ENCODE data around the gene SLC2A4. TPM values are rescaled to one million over a fixed set of nuclear protein-coding genes. Genes with fewer than 3 reads are reported as not detected.

SLC2A4 gene
- polyA plus RNA-seq, 1 donor, result 1.1 TPM

DNA sequence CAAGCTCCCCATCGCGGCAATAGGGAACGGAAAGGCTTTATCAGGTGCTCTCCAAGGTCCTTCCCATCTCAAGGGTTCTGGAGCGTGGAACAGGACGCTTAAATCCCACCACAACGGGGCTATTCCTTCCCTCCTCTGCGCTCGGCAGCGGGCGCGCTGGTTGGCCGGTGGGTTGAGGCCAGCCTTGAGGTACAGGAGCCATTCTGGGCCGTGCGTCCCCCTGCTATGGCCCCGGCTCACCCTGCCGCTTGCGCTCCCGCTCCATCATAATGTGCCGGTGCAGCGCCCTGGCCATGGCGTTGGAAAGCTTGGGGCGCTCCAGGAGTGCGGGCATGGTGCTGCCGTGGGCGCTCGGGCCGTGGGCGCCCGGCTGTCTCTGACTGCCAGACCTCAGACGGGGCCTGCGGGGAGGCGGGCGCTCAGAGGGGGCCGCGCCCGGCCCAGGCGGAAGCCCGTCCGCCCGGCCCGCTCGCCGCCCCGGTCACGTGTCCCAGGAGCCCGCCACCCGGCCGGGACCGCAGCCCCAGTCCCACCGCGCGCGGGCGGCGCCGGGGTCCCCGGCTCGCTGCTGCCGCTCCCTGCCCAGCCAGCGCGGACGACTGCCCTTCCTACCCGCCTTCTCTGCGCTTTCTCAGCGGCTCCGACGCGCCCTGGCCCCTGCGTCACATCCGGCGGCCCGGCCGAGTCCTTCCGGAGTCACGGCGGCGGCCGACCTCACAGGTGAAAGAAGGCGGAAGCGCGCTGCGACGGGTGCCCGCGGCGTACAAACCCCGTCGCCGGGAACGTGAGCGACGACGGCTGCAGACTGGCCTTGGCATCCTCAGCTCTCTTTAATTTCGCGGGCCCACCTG lies 33.4 kb downstream of the SLC2A4 start, which contains the start of gene GPS2:
Gene GPS2 (minus strand): TSS at position 642 of the 851 bp plus-strand sequence. CDS start 308 bp downstream, at position 334.
- peaks cover 14% of the 10 kb centered on the region for H3K4me1 ChIP-seq (ENCODE audit: control insufficient read depth, insufficient read depth, low read length)
- peaks cover 67% of the 10 kb centered on the region for H3K36me3 ChIP-seq (ENCODE audit: control insufficient read depth, insufficient read depth, low read length)
- WGBS (ENCODE audit: insufficient coverage, low lambda C conversion rate), result no CpG with 5 or more reads among the region's 95 CpGs

DNA sequence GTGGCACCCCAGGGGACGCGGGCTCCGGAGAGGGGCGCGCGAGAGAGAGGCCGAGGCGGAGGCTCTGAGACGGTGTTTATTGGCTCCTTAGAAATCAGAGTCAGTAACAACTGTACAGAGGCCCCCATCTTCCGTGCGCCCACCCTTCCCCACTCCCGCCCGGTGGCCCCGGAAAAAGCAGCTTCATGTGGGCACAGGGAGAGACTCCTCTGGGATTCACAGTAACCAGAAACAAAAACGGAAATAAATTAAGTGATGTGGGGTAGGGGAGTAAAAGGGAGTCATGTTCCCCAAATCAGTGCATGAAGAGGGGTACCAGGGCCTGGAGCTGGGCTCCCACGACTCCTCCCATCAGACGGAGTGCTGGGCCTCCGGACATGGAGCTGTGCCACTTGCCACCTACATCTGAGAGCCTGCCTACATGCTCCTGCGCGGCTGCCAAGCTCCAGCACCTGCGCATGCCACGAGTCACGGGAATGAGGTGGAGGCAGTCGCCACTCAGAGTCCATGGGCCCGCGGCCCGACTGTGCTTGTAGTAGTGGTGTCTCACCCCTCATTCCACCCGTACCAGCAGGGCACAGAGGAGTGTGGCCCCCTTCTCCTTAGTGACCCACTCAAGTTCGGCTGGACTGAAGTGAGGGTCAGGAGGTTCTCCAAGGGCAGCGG lies 34.2 kb downstream of the SLC2A4 start:
- Histone ChIP-seq H3K27me3 (ENCODE audit: control insufficient read depth, insufficient read depth, low read length) (no peaks in the 10 kb centered on the region), H3K9me3 (ENCODE audit: control insufficient read depth, low read depth, low read length) (no peaks in the 10 kb centered on the region), H3K4me3 (ENCODE audit: low read length) (peak overlapping the region; percentile 67), H3K4me1 (ENCODE audit: control insufficient read depth, insufficient read depth, low read length) (peaks cover 12% of the 10 kb centered on the region), H3K27ac (ENCODE audit: low read length) (peak overlapping the region; percentile 91), H3K36me3 (ENCODE audit: control insufficient read depth, insufficient read depth, low read length) (peaks cover 67% of the 10 kb centered on the region)
- no CpG with 5 or more reads among the region's 30 CpGs for WGBS (ENCODE audit: insufficient coverage, low lambda C conversion rate)
- DNase-seq, result no peak

More for the DNA sequence above, 33.4 kb downstream of the SLC2A4 start, which contains the start of gene GPS2:
- Histone ChIP-seq H3K4me3 (ENCODE audit: low read length) (peak within 1 kb of the TSS; percentile 67), H3K27me3 (ENCODE audit: control insufficient read depth, insufficient read depth, low read length) (no peaks in the 10 kb centered on the region), H3K27ac (ENCODE audit: low read length) (peak within 1 kb of the TSS; percentile 91), H3K9me3 (ENCODE audit: control insufficient read depth, low read depth, low read length) (no peaks in the 10 kb centered on the region)
- peak; percentile 91 to 94 for DNase-seq

DNA sequence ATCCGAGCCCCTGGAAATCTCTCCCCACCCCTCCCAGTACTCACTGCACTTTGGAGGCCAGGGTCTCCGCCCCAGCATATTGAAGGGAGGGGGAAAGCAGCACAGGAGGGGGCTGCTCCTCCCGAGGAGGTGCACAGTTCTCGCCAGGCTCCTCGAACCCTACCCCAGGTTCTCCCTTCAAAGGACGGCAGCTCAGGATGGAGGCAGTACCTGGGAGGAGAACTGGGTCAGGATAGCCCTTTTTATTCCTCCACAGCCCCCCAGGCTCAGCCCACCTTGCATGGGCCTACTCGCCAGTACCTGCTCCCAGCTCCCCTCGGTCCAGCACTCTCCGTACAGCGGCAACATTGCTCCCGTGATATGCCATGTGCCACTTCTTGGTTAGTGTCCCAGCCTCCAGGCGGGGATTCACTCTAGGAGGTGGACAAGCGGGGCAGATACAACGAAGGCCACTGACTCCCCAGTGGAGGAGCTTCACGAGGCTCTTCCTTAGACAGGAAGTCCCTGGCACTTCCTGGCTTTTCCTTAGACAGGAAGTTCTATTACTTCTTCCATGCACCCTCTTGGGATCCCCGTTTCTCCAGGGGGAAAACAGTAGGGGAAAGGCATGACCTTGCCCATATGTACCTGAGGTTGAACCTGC lies 35.8 kb downstream of the SLC2A4 start:
- H3K9me3 ChIP-seq (ENCODE audit: control insufficient read depth, low read depth, low read length), result no peaks in the 10 kb centered on the region
- H3K4me3 ChIP-seq (ENCODE audit: low read length), result no peak overlapping the region
- WGBS (ENCODE audit: insufficient coverage, low lambda C conversion rate), result no CpG with 5 or more reads among the region's 16 CpGs
- H3K27ac ChIP-seq (ENCODE audit: low read length), result no peak overlapping the region
- H3K4me1 ChIP-seq (ENCODE audit: control insufficient read depth, insufficient read depth, low read length), result peaks cover 12% of the 10 kb centered on the region
- peaks cover 70% of the 10 kb centered on the region for H3K36me3 ChIP-seq (ENCODE audit: control insufficient read depth, insufficient read depth, low read length)
- no peaks in the 10 kb centered on the region for H3K27me3 ChIP-seq (ENCODE audit: control insufficient read depth, insufficient read depth, low read length)
- no peak for DNase-seq

DNA sequence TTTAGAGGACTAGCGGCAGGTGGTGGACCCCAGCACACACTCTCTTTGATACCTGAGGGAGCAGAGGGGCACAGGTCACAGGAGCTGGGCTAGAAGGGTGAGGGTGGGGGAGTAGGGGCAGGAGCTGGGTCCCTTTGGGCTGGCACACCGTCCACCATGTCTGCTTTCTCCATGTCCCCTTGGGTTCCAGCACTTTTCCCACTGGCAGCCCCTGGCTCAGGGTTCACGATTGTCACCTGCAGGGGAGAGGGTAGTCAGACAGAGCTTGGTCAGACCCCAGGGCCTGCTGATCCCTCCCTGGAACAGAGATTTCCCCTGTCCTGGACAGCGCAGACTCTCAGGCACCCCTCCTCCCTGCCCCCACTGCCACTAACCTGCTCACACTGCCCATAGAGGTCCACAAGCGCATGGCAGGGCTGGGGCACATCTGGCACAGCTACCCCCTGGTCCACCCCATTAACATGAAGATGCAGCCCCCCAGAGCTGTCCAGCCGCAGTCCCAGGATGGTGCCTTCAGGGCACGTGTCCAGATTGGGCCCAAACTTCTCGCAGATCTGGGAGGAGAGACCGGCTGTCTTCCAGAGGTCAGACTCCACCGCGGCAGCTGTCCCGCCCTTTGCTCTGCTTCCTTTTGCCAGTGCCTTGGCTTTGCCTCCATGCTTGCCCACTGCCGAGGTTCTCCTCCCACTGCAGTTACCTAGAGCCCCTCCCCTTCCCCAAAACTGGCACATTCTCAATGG lies 36.8 kb downstream of the SLC2A4 start:
- Histone ChIP-seq H3K27me3 (ENCODE audit: control insufficient read depth, insufficient read depth, low read length) (no peaks in the 10 kb centered on the region), H3K27ac (ENCODE audit: low read length) (no peak overlapping the region), H3K36me3 (ENCODE audit: control insufficient read depth, insufficient read depth, low read length) (peaks cover 70% of the 10 kb centered on the region), H3K4me3 (ENCODE audit: low read length) (no peak overlapping the region), H3K9me3 (ENCODE audit: control insufficient read depth, low read depth, low read length) (no peaks in the 10 kb centered on the region), H3K4me1 (ENCODE audit: control insufficient read depth, insufficient read depth, low read length) (peaks cover 12% of the 10 kb centered on the region)
- 80% methylated on average over 1 of the region's 13 CpGs for WGBS (ENCODE audit: insufficient coverage, low lambda C conversion rate)
- DNase-seq, result no peak

DNA sequence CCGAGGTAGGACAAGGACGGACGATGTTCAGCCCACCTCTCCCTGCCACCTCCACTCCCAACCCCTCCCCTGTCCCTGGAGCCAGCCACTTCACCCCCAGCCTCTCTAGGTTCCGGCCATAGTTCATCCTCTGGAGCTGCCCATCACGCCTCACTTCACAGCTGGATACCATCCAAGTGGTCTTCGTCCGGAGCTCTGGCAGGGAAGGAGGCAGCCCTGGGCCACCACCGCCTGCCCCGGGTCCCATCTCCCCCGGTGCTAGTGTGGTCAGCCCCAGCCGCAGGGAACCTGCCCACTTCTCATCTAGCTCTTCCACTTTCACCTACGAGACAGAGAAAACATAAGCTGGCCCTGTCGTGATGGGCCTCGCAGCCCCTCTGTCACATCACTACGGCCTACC lies 39.9 kb downstream of the SLC2A4 start:
- Histone ChIP-seq H3K36me3 (ENCODE audit: control insufficient read depth, insufficient read depth, low read length) (peaks cover 86% of the 10 kb centered on the region), H3K27ac (ENCODE audit: low read length) (no peak overlapping the region), H3K4me1 (ENCODE audit: control insufficient read depth, insufficient read depth, low read length) (no peaks in the 10 kb centered on the region), H3K4me3 (ENCODE audit: low read length) (no peak overlapping the region), H3K9me3 (ENCODE audit: control insufficient read depth, low read depth, low read length) (no peaks in the 10 kb centered on the region), H3K27me3 (ENCODE audit: control insufficient read depth, insufficient read depth, low read length) (no peaks in the 10 kb centered on the region)
- DNase-seq, result no peak
- WGBS (ENCODE audit: insufficient coverage, low lambda C conversion rate), result no CpG with 5 or more reads among the region's 15 CpGs

DNA sequence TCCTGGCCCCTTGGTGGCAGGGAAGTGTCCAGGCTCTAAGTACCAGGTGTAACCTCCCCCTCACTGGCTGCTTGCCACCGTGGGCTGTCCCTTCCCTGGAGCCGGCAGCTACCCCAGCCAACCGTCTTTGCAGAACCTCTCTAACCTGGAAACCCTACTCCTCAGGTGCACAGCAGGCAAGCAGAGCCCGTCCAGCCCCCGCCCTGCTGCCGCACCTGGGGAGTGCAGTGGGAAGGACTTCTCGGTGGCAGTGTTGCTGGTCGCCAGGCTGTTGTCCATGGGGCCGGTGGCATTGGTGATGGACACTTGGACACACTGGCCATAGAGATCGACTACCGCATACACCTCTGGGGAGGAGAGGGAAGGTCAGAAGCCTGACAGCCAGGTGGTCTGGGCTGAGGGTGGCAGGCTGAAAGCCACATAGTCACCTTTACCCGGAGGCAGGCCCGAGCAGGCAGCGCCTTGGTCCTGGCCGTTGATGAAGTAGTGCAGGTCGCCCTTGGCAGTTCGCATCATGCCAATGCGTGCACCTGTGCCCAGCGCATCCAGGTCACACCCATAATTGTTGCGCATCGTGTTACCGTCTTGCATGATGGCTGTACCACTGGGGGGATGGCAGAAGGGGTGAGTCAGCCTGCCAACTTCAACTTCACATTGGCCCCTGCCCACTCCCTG lies 41.1 kb downstream of the SLC2A4 start:
- WGBS (ENCODE audit: insufficient coverage, low lambda C conversion rate), result no CpG with 5 or more reads among the region's 22 CpGs
- H3K4me3 ChIP-seq (ENCODE audit: low read length), result no peak overlapping the region
- H3K36me3 ChIP-seq (ENCODE audit: control insufficient read depth, insufficient read depth, low read length), result peaks cover 82% of the 10 kb centered on the region
- H3K27ac ChIP-seq (ENCODE audit: low read length), result no peak overlapping the region
- DNase-seq, result no peak
- H3K4me1 ChIP-seq (ENCODE audit: control insufficient read depth, insufficient read depth, low read length), result no peaks in the 10 kb centered on the region
- no peaks in the 10 kb centered on the region for H3K9me3 ChIP-seq (ENCODE audit: control insufficient read depth, low read depth, low read length)
- H3K27me3 ChIP-seq (ENCODE audit: control insufficient read depth, insufficient read depth, low read length), result no peaks in the 10 kb centered on the region

DNA sequence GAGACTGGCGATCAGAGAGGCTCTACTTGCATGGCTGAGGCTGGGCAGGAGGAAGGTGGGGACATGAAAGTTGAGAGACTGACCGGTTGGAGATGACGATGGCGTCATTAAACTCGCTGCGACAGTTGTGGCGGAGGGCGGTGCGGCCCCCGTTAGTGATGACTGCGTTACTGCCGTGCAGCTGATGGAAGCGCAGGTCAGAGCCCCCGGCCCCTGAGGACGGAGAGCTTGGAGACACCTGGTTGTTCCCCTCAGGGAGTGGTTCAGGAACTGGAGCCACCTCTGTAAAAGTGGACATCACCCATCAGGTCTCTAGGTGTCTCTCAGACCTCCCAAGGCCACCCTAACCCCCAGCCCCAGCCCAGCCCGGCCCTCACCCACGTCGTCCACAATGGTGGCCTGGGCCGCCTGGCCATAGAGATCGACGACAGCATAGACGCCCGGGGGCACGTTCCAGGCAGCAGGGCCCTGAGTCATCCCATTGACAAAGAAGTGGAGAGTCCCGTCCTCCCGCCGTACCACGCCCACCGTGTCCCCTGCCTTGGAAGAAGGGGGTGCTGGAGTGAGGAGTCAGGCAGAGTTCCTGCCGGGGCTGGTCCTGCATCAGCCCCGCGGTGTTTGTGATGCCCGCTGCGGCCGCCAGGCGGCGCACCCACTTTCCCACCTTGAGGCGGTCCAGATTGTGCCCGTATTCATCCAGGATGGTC lies 42.4 kb downstream of the SLC2A4 start:
- peaks cover 70% of the 10 kb centered on the region for H3K36me3 ChIP-seq (ENCODE audit: control insufficient read depth, insufficient read depth, low read length)

DNA sequence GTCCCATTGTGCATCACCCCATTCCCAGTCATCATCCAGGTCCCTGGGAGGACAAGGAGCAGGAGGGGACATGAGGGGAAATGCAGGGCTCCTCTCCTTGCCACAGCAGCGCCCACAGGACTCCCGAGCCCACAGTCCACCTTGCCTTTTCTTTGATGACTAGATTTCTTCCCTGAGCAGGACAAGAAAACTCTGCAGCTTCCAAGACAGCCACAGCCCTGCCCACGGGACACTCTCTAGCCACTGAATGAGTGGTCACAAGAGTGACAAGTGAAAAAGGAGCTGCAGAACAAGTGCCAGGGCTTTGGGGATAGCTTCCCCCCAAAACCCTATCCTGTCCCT lies 42.9 kb downstream of the SLC2A4 start:
- Histone ChIP-seq H3K27ac (ENCODE audit: low read length) (no peak overlapping the region), H3K36me3 (ENCODE audit: control insufficient read depth, insufficient read depth, low read length) (peaks cover 68% of the 10 kb centered on the region), H3K27me3 (ENCODE audit: control insufficient read depth, insufficient read depth, low read length) (no peaks in the 10 kb centered on the region), H3K4me1 (ENCODE audit: control insufficient read depth, insufficient read depth, low read length) (peaks cover 8% of the 10 kb centered on the region), H3K4me3 (ENCODE audit: low read length) (no peak overlapping the region), H3K9me3 (ENCODE audit: control insufficient read depth, low read depth, low read length) (no peaks in the 10 kb centered on the region)
- DNase-seq, result no peak
- WGBS (ENCODE audit: insufficient coverage, low lambda C conversion rate), result no CpG with 5 or more reads among the region's 3 CpGs

More for the DNA sequence above, 42.4 kb downstream of the SLC2A4 start:
- Histone ChIP-seq H3K27ac (ENCODE audit: low read length) (no peak overlapping the region), H3K27me3 (ENCODE audit: control insufficient read depth, insufficient read depth, low read length) (no peaks in the 10 kb centered on the region), H3K4me3 (ENCODE audit: low read length) (no peak overlapping the region), H3K4me1 (ENCODE audit: control insufficient read depth, insufficient read depth, low read length) (peaks cover 8% of the 10 kb centered on the region), H3K9me3 (ENCODE audit: control insufficient read depth, low read depth, low read length) (no peaks in the 10 kb centered on the region)
- DNase-seq, result peak in 1 of 2 donors; percentile 37
- WGBS (ENCODE audit: insufficient coverage, low lambda C conversion rate), result no CpG with 5 or more reads among the region's 39 CpGs

DNA sequence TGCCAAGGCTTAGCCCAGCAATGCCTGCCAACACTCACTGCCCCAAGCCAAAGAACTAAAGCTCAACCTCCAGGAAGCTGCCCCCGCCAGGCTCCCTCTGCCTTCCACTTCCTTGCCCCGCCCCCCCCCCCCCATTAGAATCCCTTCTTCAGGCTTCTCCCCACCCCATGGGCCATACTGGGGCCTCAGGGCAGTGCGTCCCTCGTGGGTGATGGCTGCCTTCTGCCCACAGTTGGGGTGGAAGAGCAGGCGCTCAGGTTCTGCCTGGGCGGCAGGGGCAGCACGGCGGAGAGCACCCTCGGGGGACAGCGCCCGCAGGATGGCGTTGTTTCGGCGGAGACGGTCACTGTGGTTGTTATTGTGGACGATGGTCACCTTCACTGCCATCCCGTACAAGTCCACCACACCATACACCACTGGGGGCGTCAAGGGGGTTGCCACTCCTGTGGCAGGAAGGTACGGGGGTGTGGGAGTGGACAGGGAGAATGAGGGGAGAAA lies 43.6 kb downstream of the SLC2A4 start:
- no peaks in the 10 kb centered on the region for H3K9me3 ChIP-seq (ENCODE audit: control insufficient read depth, low read depth, low read length)
- peaks cover 8% of the 10 kb centered on the region for H3K4me1 ChIP-seq (ENCODE audit: control insufficient read depth, insufficient read depth, low read length)
- no peak for DNase-seq
- no peak overlapping the region for H3K4me3 ChIP-seq (ENCODE audit: low read length)
- no CpG with 5 or more reads among the region's 19 CpGs for WGBS (ENCODE audit: insufficient coverage, low lambda C conversion rate)
- peaks cover 66% of the 10 kb centered on the region for H3K36me3 ChIP-seq (ENCODE audit: control insufficient read depth, insufficient read depth, low read length)
- H3K27ac ChIP-seq (ENCODE audit: low read length), result no peak overlapping the region
- no peaks in the 10 kb centered on the region for H3K27me3 ChIP-seq (ENCODE audit: control insufficient read depth, insufficient read depth, low read length)
